ENCODE data around the gene GNGT2.
A peak's percentile ranks its signal among the peaks of the same experiment; 100 is the strongest.

GRCh38 chr17:49180303-49180702 lies 30.1 kb downstream of the GNGT2 start:
- TF ChIP-seq, protein P1, sequence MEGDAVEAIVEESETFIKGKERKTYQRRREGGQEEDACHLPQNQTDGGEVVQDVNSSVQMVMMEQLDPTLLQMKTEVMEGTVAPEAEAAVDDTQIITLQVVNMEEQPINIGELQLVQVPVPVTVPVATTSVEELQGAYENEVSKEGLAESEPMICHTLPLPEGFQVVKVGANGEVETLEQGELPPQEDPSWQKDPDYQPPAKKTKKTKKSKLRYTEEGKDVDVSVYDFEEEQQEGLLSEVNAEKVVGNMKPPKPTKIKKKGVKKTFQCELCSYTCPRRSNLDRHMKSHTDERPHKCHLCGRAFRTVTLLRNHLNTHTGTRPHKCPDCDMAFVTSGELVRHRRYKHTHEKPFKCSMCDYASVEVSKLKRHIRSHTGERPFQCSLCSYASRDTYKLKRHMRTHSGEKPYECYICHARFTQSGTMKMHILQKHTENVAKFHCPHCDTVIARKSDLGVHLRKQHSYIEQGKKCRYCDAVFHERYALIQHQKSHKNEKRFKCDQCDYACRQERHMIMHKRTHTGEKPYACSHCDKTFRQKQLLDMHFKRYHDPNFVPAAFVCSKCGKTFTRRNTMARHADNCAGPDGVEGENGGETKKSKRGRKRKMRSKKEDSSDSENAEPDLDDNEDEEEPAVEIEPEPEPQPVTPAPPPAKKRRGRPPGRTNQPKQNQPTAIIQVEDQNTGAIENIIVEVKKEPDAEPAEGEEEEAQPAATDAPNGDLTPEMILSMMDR (IDR thresholded peaks at IDR 0.05; ENCODE audit: poor library complexity, severe bottlenecking): peak; percentile 33
- TF ChIP-seq SMC3 (conservative IDR thresholded peaks at IDR 0.05; ENCODE audit: poor library complexity) (no peak), MXI1 (conservative IDR thresholded peaks at IDR 0.05; ENCODE audit: poor library complexity, severe bottlenecking) (no peak)

Data from neural cell (in vitro differentiated cells).